Measurements from ENCODE around the gene TNRC6C.

DNA sequence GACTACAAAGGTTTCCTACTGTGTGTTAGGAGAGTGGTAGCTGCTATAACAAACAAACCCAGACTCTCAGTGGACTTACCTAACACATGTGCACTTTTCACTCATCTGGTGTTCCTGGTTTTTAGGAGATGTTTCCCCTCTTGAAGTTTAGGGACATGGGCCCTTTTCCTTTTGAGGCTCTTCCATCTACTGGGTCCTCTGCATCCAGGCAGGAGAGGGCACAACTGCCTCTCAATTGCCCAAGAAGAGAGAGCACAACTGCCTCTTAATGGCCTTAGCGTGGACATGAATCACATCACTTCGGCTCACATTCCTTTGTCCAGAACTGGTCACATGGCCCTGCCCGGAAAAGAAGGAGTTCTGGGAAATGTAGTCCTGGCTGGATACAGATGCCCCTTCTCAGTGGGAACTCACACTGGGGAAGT lies 9.8 kb upstream of the TNRC6C start:
- TF ChIP-seq, protein P1, sequence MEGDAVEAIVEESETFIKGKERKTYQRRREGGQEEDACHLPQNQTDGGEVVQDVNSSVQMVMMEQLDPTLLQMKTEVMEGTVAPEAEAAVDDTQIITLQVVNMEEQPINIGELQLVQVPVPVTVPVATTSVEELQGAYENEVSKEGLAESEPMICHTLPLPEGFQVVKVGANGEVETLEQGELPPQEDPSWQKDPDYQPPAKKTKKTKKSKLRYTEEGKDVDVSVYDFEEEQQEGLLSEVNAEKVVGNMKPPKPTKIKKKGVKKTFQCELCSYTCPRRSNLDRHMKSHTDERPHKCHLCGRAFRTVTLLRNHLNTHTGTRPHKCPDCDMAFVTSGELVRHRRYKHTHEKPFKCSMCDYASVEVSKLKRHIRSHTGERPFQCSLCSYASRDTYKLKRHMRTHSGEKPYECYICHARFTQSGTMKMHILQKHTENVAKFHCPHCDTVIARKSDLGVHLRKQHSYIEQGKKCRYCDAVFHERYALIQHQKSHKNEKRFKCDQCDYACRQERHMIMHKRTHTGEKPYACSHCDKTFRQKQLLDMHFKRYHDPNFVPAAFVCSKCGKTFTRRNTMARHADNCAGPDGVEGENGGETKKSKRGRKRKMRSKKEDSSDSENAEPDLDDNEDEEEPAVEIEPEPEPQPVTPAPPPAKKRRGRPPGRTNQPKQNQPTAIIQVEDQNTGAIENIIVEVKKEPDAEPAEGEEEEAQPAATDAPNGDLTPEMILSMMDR (IDR thresholded peaks at IDR 0.05; ENCODE audit: borderline replicate concordance, extremely low read depth, low read length, poor library complexity, severe bottlenecking), result no peak
- no peak for TF ChIP-seq EZH2 (IDR thresholded peaks at IDR 0.05; ENCODE audit: borderline replicate concordance, low read depth, low read length, severe bottlenecking)
